ENCODE results near the gene LARP1B.
"Not testable (repeated sequence)": the region's sequence is repeated elsewhere in the genome, so short reads cannot be mapped to it uniquely, and the experiment has no call there.

LARP1B gene

GRCh38 chr4:128060699-128061565, at the start of gene LARP1B:
LARP1B (plus strand) TSS chr4:128061312; CDS start chr4:128074952, 13,640 bp downstream.
- Histone ChIP-seq H3K4me1 (ENCODE audit: control insufficient read depth, insufficient read depth, low read length) (peaks cover 14% of the 10 kb centered on the region), H3K9ac (ENCODE audit: low read length) (peak within 1 kb of the TSS; percentile 88), H3K4me3 (ENCODE audit: low read length) (peak within 1 kb of the TSS; percentile 95), H3K27me3 (replicated peaks; ENCODE audit: control insufficient read depth, insufficient read depth, low read length) (no peaks in the 10 kb centered on the region), H3K36me3 (ENCODE audit: control insufficient read depth, insufficient read depth, low read length, severe bottlenecking) (no peaks in the 10 kb centered on the region), H3K9me3 (ENCODE audit: control insufficient read depth, low read length) (no peaks in the 10 kb centered on the region)
- peak; percentile 98 for DNase-seq (ENCODE audit: low read depth)

GRCh38 chr4:128025319-128025718, 35.8 kb upstream of the LARP1B start:
- H3K27me3 ChIP-seq (replicated peaks; ENCODE audit: control insufficient read depth, insufficient read depth, low read length): no peaks in the 10 kb centered on the region
- DNase-seq (ENCODE audit: low read depth): no peak
- no peak overlapping the region for H3K9ac ChIP-seq (ENCODE audit: low read length)
- H3K4me1 ChIP-seq (ENCODE audit: control insufficient read depth, insufficient read depth, low read length): no peaks in the 10 kb centered on the region
- H3K36me3 ChIP-seq (ENCODE audit: control insufficient read depth, insufficient read depth, low read length, severe bottlenecking): peaks cover 44% of the 10 kb centered on the region
- no peak overlapping the region for H3K4me3 ChIP-seq (ENCODE audit: low read length)
- H3K9me3 ChIP-seq (ENCODE audit: control insufficient read depth, low read length): no peaks in the 10 kb centered on the region

- Histone ChIP-seq H3K9me3 (ENCODE audit: control insufficient read depth, low read length) (no peaks in the 10 kb centered on the region), H3K9ac (ENCODE audit: low read length) (no peak overlapping the region), H3K4me1 (ENCODE audit: control insufficient read depth, insufficient read depth, low read length) (peaks cover 6% of the 10 kb centered on the region), H3K4me3 (ENCODE audit: low read length) (no peak overlapping the region), H3K36me3 (ENCODE audit: control insufficient read depth, insufficient read depth, low read length, severe bottlenecking) (peaks cover 34% of the 10 kb centered on the region), H3K27me3 (replicated peaks; ENCODE audit: control insufficient read depth, insufficient read depth, low read length) (no peaks in the 10 kb centered on the region)
- DNase-seq (ENCODE audit: low read depth): no peak
Measured at GRCh38 chr4:128029907-128030306, 31.2 kb upstream of the LARP1B start.

- peak; percentile 57 for DNase-seq (ENCODE audit: low read depth)
- Histone ChIP-seq H3K36me3 (ENCODE audit: control insufficient read depth, insufficient read depth, low read length, severe bottlenecking) (peaks cover 27% of the 10 kb centered on the region), H3K27me3 (replicated peaks; ENCODE audit: control insufficient read depth, insufficient read depth, low read length) (no peaks in the 10 kb centered on the region), H3K4me1 (ENCODE audit: control insufficient read depth, insufficient read depth, low read length) (peaks cover 6% of the 10 kb centered on the region), H3K4me3 (ENCODE audit: low read length) (no peak overlapping the region), H3K9ac (ENCODE audit: low read length) (no peak overlapping the region), H3K9me3 (ENCODE audit: control insufficient read depth, low read length) (no peaks in the 10 kb centered on the region)
Measured at GRCh38 chr4:128031756-128032384, 29.2 kb upstream of the LARP1B start.

GRCh38 chr4:128039568-128039967, 21.5 kb upstream of the LARP1B start:
- H3K36me3 ChIP-seq (ENCODE audit: control insufficient read depth, insufficient read depth, low read length, severe bottlenecking): no peaks in the 10 kb centered on the region
- H3K4me1 ChIP-seq (ENCODE audit: control insufficient read depth, insufficient read depth, low read length): no peaks in the 10 kb centered on the region
- no peaks in the 10 kb centered on the region for H3K27me3 ChIP-seq (replicated peaks; ENCODE audit: control insufficient read depth, insufficient read depth, low read length)
- H3K9me3 ChIP-seq (ENCODE audit: control insufficient read depth, low read length): no peaks in the 10 kb centered on the region
- no peak overlapping the region for H3K4me3 ChIP-seq (ENCODE audit: low read length)
- DNase-seq (ENCODE audit: low read depth): no peak
- H3K9ac ChIP-seq (ENCODE audit: low read length): no peak overlapping the region

- not testable (repeated sequence) for H3K4me3 ChIP-seq (ENCODE audit: low read length); H3K27me3 ChIP-seq (replicated peaks; ENCODE audit: control insufficient read depth, insufficient read depth, low read length); DNase-seq (ENCODE audit: low read depth); H3K9ac ChIP-seq (ENCODE audit: low read length); H3K4me1 ChIP-seq (ENCODE audit: control insufficient read depth, insufficient read depth, low read length); H3K9me3 ChIP-seq (ENCODE audit: control insufficient read depth, low read length); H3K36me3 ChIP-seq (ENCODE audit: control insufficient read depth, insufficient read depth, low read length, severe bottlenecking)
Measured at GRCh38 chr4:128047019-128047418, 14.1 kb upstream of the LARP1B start.

- DNase-seq (ENCODE audit: low read depth); H3K4me3 ChIP-seq (ENCODE audit: low read length); H3K36me3 ChIP-seq (ENCODE audit: control insufficient read depth, insufficient read depth, low read length, severe bottlenecking); H3K27me3 ChIP-seq (replicated peaks; ENCODE audit: control insufficient read depth, insufficient read depth, low read length); H3K9me3 ChIP-seq (ENCODE audit: control insufficient read depth, low read length); H3K4me1 ChIP-seq (ENCODE audit: control insufficient read depth, insufficient read depth, low read length); H3K9ac ChIP-seq (ENCODE audit: low read length): not testable (repeated sequence)
Measured at GRCh38 chr4:128047514-128047913, 13.6 kb upstream of the LARP1B start.

- not testable (repeated sequence) for H3K36me3 ChIP-seq (ENCODE audit: control insufficient read depth, insufficient read depth, low read length, severe bottlenecking); H3K4me3 ChIP-seq (ENCODE audit: low read length); H3K27me3 ChIP-seq (replicated peaks; ENCODE audit: control insufficient read depth, insufficient read depth, low read length); H3K9me3 ChIP-seq (ENCODE audit: control insufficient read depth, low read length); DNase-seq (ENCODE audit: low read depth); H3K4me1 ChIP-seq (ENCODE audit: control insufficient read depth, insufficient read depth, low read length); H3K9ac ChIP-seq (ENCODE audit: low read length)
Measured at GRCh38 chr4:128051229-128051628, 9.9 kb upstream of the LARP1B start.

- H3K27me3 ChIP-seq (replicated peaks; ENCODE audit: control insufficient read depth, insufficient read depth, low read length); H3K9me3 ChIP-seq (ENCODE audit: control insufficient read depth, low read length); H3K4me1 ChIP-seq (ENCODE audit: control insufficient read depth, insufficient read depth, low read length); H3K36me3 ChIP-seq (ENCODE audit: control insufficient read depth, insufficient read depth, low read length, severe bottlenecking); DNase-seq (ENCODE audit: low read depth); H3K4me3 ChIP-seq (ENCODE audit: low read length); H3K9ac ChIP-seq (ENCODE audit: low read length): not testable (repeated sequence)
Measured at GRCh38 chr4:128054907-128055306, 6.2 kb upstream of the LARP1B start.

GRCh38 chr4:128055441-128056206, 5.5 kb upstream of the LARP1B start:
- not testable (repeated sequence) for H3K9ac ChIP-seq (ENCODE audit: low read length); H3K27me3 ChIP-seq (replicated peaks; ENCODE audit: control insufficient read depth, insufficient read depth, low read length); H3K4me1 ChIP-seq (ENCODE audit: control insufficient read depth, insufficient read depth, low read length); H3K36me3 ChIP-seq (ENCODE audit: control insufficient read depth, insufficient read depth, low read length, severe bottlenecking); H3K4me3 ChIP-seq (ENCODE audit: low read length); H3K9me3 ChIP-seq (ENCODE audit: control insufficient read depth, low read length); DNase-seq (ENCODE audit: low read depth)

- H3K9ac ChIP-seq (ENCODE audit: low read length): no peak overlapping the region
- DNase-seq (ENCODE audit: low read depth): no peak
- H3K9me3 ChIP-seq (ENCODE audit: control insufficient read depth, low read length): no peaks in the 10 kb centered on the region
- H3K4me3 ChIP-seq (ENCODE audit: low read length): no peak overlapping the region
- H3K27me3 ChIP-seq (replicated peaks; ENCODE audit: control insufficient read depth, insufficient read depth, low read length): no peaks in the 10 kb centered on the region
- H3K4me1 ChIP-seq (ENCODE audit: control insufficient read depth, insufficient read depth, low read length): no peaks in the 10 kb centered on the region
- H3K36me3 ChIP-seq (ENCODE audit: control insufficient read depth, insufficient read depth, low read length, severe bottlenecking): no peaks in the 10 kb centered on the region
Measured at GRCh38 chr4:128056396-128056795, 4.7 kb upstream of the LARP1B start.
